Measurements from ENCODE around the gene PDE5A. TPM values are rescaled to one million over a fixed set of nuclear protein-coding genes. Genes with fewer than 3 reads are reported as not detected.

The PDE5A gene
- total and polyA plus RNA-seq, 9 donors = 14.0 to 26.1 (median 16.3) TPM

DNA sequence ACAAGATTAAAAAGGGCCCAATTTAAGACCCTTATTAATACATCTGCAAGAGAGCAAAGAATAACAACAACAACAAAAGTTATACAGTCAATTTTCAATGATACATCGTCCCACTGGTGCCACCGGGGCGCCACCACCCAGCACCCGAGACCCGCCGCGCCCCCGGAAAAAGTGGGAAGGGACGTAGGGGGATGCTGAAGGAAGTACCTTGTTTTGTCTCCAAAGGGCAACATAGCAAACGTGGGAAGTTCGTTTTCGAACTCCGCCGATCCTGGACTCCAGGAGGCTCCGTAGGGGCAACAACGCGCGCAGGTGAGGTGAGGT is 1.7 kb downstream of the PDE5A start:
- no peaks in the 10 kb centered on the region for H3K36me3 ChIP-seq (ENCODE audit: control insufficient read depth, insufficient read depth, low read length)
- H3K4me3 ChIP-seq (ENCODE audit: low read length) = peak overlapping the region; percentile 75
- peaks cover 19% of the 10 kb centered on the region for H3K27me3 ChIP-seq (ENCODE audit: control insufficient read depth, insufficient read depth, low read length)
- peak overlapping the region; percentile 77 for H3K27ac ChIP-seq (ENCODE audit: low read length)
- no peaks in the 10 kb centered on the region for H3K9me3 ChIP-seq (replicated peaks; ENCODE audit: control insufficient read depth, low read depth, low read length)
- WGBS (ENCODE audit: insufficient coverage) = 0% methylated on average over 10 of the region's 18 CpGs
- no peak for DNase-seq
- H3K4me1 ChIP-seq (ENCODE audit: control insufficient read depth, insufficient read depth, low read length) = peaks cover 8% of the 10 kb centered on the region

- H3K36me3 ChIP-seq (ENCODE audit: control insufficient read depth, insufficient read depth, low read length) = no peaks in the 10 kb centered on the region
- H3K27me3 ChIP-seq (ENCODE audit: control insufficient read depth, insufficient read depth, low read length) = peaks cover 19% of the 10 kb centered on the region
- peaks cover 8% of the 10 kb centered on the region for H3K4me1 ChIP-seq (ENCODE audit: control insufficient read depth, insufficient read depth, low read length)
- peak overlapping the region; percentile 75 for H3K4me3 ChIP-seq (ENCODE audit: low read length)
- peak overlapping the region; percentile 77 for H3K27ac ChIP-seq (ENCODE audit: low read length)
- DNase-seq = no peak
- H3K9me3 ChIP-seq (replicated peaks; ENCODE audit: control insufficient read depth, low read depth, low read length) = no peaks in the 10 kb centered on the region
- WGBS (ENCODE audit: insufficient coverage) = 8% methylated on average over 2 of the region's 11 CpGs
Observed at GRCh38 chr4:119626420-119626819, 2.2 kb downstream of the PDE5A start.

DNA sequence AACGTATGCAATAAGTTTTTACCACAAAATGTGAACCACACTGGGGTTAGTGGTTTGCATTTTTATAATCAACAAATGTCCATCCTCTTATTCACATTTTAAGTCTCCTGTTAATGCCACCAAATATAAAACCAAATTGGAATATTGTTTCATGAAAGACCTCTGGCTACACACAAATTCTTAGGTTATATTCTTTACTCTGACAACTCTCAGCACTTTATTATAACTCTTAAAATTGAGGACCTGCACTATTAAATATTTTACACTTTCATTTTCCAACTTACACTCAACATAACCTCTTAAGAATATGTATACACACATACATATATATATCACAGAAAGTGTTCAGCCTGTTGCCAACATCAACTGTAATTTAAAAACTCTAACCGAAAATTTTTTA is 2.8 kb downstream of the PDE5A start:
- Histone ChIP-seq H3K9me3 (replicated peaks; ENCODE audit: control insufficient read depth, low read depth, low read length) (no peaks in the 10 kb centered on the region), H3K27ac (ENCODE audit: low read length) (peak overlapping the region; percentile 10), H3K4me3 (ENCODE audit: low read length) (peak overlapping the region; percentile 75), H3K27me3 (ENCODE audit: control insufficient read depth, insufficient read depth, low read length) (peaks cover 17% of the 10 kb centered on the region), H3K4me1 (ENCODE audit: control insufficient read depth, insufficient read depth, low read length) (peaks cover 8% of the 10 kb centered on the region), H3K36me3 (ENCODE audit: control insufficient read depth, insufficient read depth, low read length) (no peaks in the 10 kb centered on the region)
- WGBS (ENCODE audit: insufficient coverage) = no CpG with 5 or more reads among the region's 2 CpGs
- DNase-seq = no peak

DNA sequence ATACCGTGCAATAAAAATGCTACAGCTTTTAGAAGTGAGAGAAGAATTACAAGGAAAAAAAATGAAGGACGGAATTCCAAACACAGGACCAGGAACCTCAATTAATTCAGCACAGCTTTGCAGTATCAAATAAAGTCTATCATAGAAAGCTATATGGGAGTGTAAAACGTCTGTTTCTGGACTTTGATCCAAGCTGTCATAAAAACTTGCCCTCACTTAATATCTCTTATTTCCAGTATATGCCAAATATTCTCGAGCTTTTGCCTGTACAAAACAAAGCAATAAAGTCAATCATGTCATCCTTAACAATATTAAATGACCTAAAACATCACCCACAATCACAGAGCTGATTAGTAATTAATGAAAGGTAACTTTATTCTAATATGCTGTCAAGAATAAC is 4.2 kb downstream of the PDE5A start:
- Histone ChIP-seq H3K36me3 (ENCODE audit: control insufficient read depth, insufficient read depth, low read length) (no peaks in the 10 kb centered on the region), H3K27ac (ENCODE audit: low read length) (no peak overlapping the region), H3K4me1 (ENCODE audit: control insufficient read depth, insufficient read depth, low read length) (peaks cover 5% of the 10 kb centered on the region), H3K27me3 (ENCODE audit: control insufficient read depth, insufficient read depth, low read length) (peaks cover 16% of the 10 kb centered on the region), H3K9me3 (replicated peaks; ENCODE audit: control insufficient read depth, low read depth, low read length) (no peaks in the 10 kb centered on the region), H3K4me3 (ENCODE audit: low read length) (no peak overlapping the region)
- DNase-seq = no peak
- no CpG with 5 or more reads among the region's 4 CpGs for WGBS (ENCODE audit: insufficient coverage)

DNA sequence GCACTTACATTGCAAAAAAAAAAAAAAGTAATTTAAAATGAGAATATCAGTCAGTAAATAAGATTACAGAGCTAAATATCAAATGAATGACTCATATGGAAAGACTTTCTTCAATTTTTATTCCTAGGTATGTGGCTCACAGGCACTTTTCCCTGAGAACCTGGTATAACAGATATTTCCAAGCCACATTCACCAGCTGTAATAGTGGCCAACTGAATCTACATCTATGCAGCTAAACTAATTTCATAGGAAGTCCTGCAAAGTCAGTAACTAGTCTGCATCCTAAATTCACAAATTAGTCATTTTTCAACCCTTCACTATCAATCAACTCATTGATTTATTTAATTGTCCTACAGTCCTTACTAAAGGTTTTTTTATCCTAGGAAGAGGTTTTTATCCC is 5.6 kb downstream of the PDE5A start:
- no peak overlapping the region for H3K27ac ChIP-seq (ENCODE audit: low read length)
- H3K4me3 ChIP-seq (ENCODE audit: low read length) = no peak overlapping the region

DNA sequence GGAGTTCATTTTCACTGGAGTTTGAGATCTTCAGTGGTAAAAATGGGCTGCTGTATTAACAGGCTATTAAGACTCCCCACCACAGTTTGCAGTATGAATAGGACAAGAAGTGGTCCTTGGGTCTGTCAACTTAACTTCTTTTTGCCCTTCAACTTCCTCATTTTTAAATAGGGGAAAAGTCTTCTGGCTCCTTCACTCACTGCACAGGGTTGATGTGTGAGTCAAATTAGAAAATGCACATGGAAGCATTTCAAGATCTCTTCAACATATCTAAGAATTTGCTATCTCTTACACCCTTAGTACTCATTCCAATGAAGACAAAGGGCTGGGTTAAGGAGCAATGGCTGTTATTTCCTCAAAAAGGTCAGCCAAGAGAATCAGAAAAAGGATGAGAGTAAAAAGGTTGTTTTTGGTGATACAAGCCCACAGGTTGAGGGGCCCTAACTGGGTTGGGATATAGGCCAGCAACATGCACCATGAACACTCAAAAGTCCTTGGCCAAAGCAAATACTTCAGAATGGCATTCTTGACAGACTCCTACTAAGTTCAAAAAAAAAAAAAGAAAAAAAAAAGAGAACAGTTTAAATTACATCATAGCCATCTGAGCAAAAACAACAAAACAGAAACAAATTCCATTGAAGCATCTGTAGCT is 13.4 kb downstream of the PDE5A start:
- no peaks in the 10 kb centered on the region for H3K4me1 ChIP-seq (ENCODE audit: control insufficient read depth, insufficient read depth, low read length)
- DNase-seq = no peak
- H3K9me3 ChIP-seq (replicated peaks; ENCODE audit: control insufficient read depth, low read depth, low read length) = no peaks in the 10 kb centered on the region
- no peaks in the 10 kb centered on the region for H3K36me3 ChIP-seq (ENCODE audit: control insufficient read depth, insufficient read depth, low read length)
- no peaks in the 10 kb centered on the region for H3K27me3 ChIP-seq (ENCODE audit: control insufficient read depth, insufficient read depth, low read length)
- H3K4me3 ChIP-seq (ENCODE audit: low read length) = no peak overlapping the region
- H3K27ac ChIP-seq (ENCODE audit: low read length) = no peak overlapping the region

More for the DNA sequence above, 5.6 kb downstream of the PDE5A start:
- DNase-seq = no peak
- H3K36me3 ChIP-seq (ENCODE audit: control insufficient read depth, insufficient read depth, low read length) = no peaks in the 10 kb centered on the region
- H3K9me3 ChIP-seq (replicated peaks; ENCODE audit: control insufficient read depth, low read depth, low read length) = no peaks in the 10 kb centered on the region
- peaks cover 12% of the 10 kb centered on the region for H3K27me3 ChIP-seq (ENCODE audit: control insufficient read depth, insufficient read depth, low read length)
- H3K4me1 ChIP-seq (ENCODE audit: control insufficient read depth, insufficient read depth, low read length) = peaks cover 2% of the 10 kb centered on the region

DNA sequence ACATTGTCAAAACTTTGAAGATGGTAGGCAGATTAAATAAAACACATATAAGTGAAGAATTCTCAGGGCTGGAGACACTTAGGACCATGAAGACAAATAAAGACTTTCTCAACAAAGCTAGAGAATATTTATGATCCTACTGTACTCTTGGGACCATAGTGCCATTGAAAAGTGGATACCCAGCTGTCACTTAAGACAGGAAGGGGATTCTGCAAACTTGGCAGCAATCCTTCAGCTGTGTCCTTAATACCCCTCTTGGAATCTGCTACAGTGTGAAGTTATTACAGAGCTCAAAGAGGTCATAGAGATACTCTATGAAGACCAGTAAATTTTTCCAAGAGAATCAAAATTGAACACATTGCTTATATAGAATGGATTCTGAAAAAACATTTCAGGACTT is 24.3 kb downstream of the PDE5A start:
- Histone ChIP-seq H3K4me3 (ENCODE audit: low read length) (no peak overlapping the region), H3K27ac (ENCODE audit: low read length) (no peak overlapping the region), H3K27me3 (ENCODE audit: control insufficient read depth, insufficient read depth, low read length) (no peaks in the 10 kb centered on the region), H3K9me3 (replicated peaks; ENCODE audit: control insufficient read depth, low read depth, low read length) (no peaks in the 10 kb centered on the region), H3K4me1 (ENCODE audit: control insufficient read depth, insufficient read depth, low read length) (peaks cover 2% of the 10 kb centered on the region), H3K36me3 (ENCODE audit: control insufficient read depth, insufficient read depth, low read length) (peaks cover 5% of the 10 kb centered on the region)
- DNase-seq = peak; percentile 60

- Histone ChIP-seq H3K27ac (ENCODE audit: low read length) (no peak overlapping the region), H3K9me3 (replicated peaks; ENCODE audit: control insufficient read depth, low read depth, low read length) (peaks cover 6% of the 10 kb centered on the region), H3K4me1 (ENCODE audit: control insufficient read depth, insufficient read depth, low read length) (peaks cover 2% of the 10 kb centered on the region), H3K27me3 (ENCODE audit: control insufficient read depth, insufficient read depth, low read length) (no peaks in the 10 kb centered on the region), H3K36me3 (ENCODE audit: control insufficient read depth, insufficient read depth, low read length) (peaks cover 5% of the 10 kb centered on the region), H3K4me3 (ENCODE audit: low read length) (no peak overlapping the region)
- DNase-seq = peak; percentile 57
- WGBS (ENCODE audit: insufficient coverage) = no CpG with 5 or more reads among the region's 1 CpG
Observed at GRCh38 chr4:119602366-119602765, 26.2 kb downstream of the PDE5A start.

GRCh38 chr4:119598521-119598920 is 30.1 kb downstream of the PDE5A start:
- no peaks in the 10 kb centered on the region for H3K4me1 ChIP-seq (ENCODE audit: control insufficient read depth, insufficient read depth, low read length)
- peaks cover 6% of the 10 kb centered on the region for H3K9me3 ChIP-seq (replicated peaks; ENCODE audit: control insufficient read depth, low read depth, low read length)
- WGBS (ENCODE audit: insufficient coverage) = 100% methylated on average over 2 of the region's 2 CpGs
- H3K27me3 ChIP-seq (ENCODE audit: control insufficient read depth, insufficient read depth, low read length) = no peaks in the 10 kb centered on the region
- H3K4me3 ChIP-seq (ENCODE audit: low read length) = no peak overlapping the region
- H3K36me3 ChIP-seq (ENCODE audit: control insufficient read depth, insufficient read depth, low read length) = peaks cover 5% of the 10 kb centered on the region
- H3K27ac ChIP-seq (ENCODE audit: low read length) = no peak overlapping the region
- no peak for DNase-seq

GRCh38 chr4:119597377-119597776 is 31.2 kb downstream of the PDE5A start:
- no peak overlapping the region for H3K27ac ChIP-seq (ENCODE audit: low read length)
- no peaks in the 10 kb centered on the region for H3K27me3 ChIP-seq (ENCODE audit: control insufficient read depth, insufficient read depth, low read length)
- peaks cover 6% of the 10 kb centered on the region for H3K9me3 ChIP-seq (replicated peaks; ENCODE audit: control insufficient read depth, low read depth, low read length)
- H3K4me3 ChIP-seq (ENCODE audit: low read length) = no peak overlapping the region
- H3K4me1 ChIP-seq (ENCODE audit: control insufficient read depth, insufficient read depth, low read length) = no peaks in the 10 kb centered on the region
- peaks cover 5% of the 10 kb centered on the region for H3K36me3 ChIP-seq (ENCODE audit: control insufficient read depth, insufficient read depth, low read length)
- DNase-seq = peak; percentile 22
- no CpG with 5 or more reads among the region's 3 CpGs for WGBS (ENCODE audit: insufficient coverage)

DNA sequence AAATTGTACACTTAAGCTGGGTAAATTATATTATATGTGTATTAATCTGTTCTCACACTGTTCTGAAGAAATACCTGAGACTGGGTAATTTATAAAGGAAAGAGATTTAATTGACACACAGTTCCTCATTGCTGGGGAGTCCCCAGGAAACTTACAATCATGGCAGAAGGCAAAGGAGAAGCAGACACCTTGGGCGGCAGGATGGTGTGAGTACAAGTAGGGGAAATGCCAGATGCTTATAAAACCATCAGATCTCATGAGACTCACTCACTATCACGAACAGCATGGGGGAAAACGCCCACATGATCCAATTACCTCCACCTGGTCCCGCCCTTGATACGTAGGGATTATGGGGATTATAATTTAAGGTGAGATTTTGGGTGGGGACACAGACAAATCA is 34.9 kb downstream of the PDE5A start:
- Histone ChIP-seq H3K9me3 (replicated peaks; ENCODE audit: control insufficient read depth, low read depth, low read length) (peaks cover 1% of the 10 kb centered on the region), H3K36me3 (ENCODE audit: control insufficient read depth, insufficient read depth, low read length) (peaks cover 5% of the 10 kb centered on the region), H3K4me3 (ENCODE audit: low read length) (no peak overlapping the region), H3K27me3 (ENCODE audit: control insufficient read depth, insufficient read depth, low read length) (no peaks in the 10 kb centered on the region), H3K27ac (ENCODE audit: low read length) (no peak overlapping the region), H3K4me1 (ENCODE audit: control insufficient read depth, insufficient read depth, low read length) (no peaks in the 10 kb centered on the region)
- no CpG with 5 or more reads among the region's 5 CpGs for WGBS (ENCODE audit: insufficient coverage)
- DNase-seq = no peak

All from muscle of leg (tissue), 11 donors.